HepG2 (cell line): Measurements from ENCODE around the gene TM4SF4. TPM values are rescaled to one million over a fixed set of nuclear protein-coding genes. Genes with fewer than 3 reads are reported as not detected.

Source experiments
- AHDC1 ChIP-seq: sonication (generic); formaldehyde crosslinking; IDR thresholded peaks from 2 replicates; pipeline ENCODE4 v1.5.1; 2020; ENCODE audit warnings: mild to moderate bottlenecking, missing genetic modification reagents, borderline replicate concordance
- ELF4 ChIP-seq: sonication (generic); formaldehyde crosslinking; IDR thresholded peaks from 2 replicates; pipeline ENCODE4 v1.5.0; 2020; ENCODE audit warnings: missing genetic modification reagents, mild to moderate bottlenecking, moderate library complexity, borderline replicate concordance
- GABPA ChIP-seq, 2 experiments: IDR thresholded peaks; 2 replicates each; pipeline ENCODE4 v1.6.1; 2011 to 2016; ENCODE audit warnings: low read depth in 2 of 2, low read length in 1 of 2, missing biosample characterization in 1 of 2, missing genetic modification characterization in 1 of 2
- GATA4 ChIP-seq: sonication (generic); IDR thresholded peaks from 2 replicates; pipeline ENCODE4 v1.6.1; 2016; ENCODE audit warnings: antibody characterized with exemption, low read depth, borderline replicate concordance
- HNRNPLL ChIP-seq: fragments of 200-400 bp; formaldehyde crosslinking; IDR thresholded peaks from 2 replicates; pipeline ENCODE4 v1.6.1; 2017; ENCODE audit warnings: mild to moderate bottlenecking, low read depth, low read length; ENCODE audit not compliant: poor library complexity, severe bottlenecking
- KLF9 ChIP-seq: IDR thresholded peaks from 2 replicates; pipeline ENCODE4 v1.6.1; 2016; ENCODE audit warnings: low read depth
- NCOA5 ChIP-seq: sonication (generic); formaldehyde crosslinking; IDR thresholded peaks from 2 replicates; pipeline ENCODE4 v1.4.0; 2020; ENCODE audit warnings: missing genetic modification reagents
- NR2C2 ChIP-seq: sonication (generic); formaldehyde crosslinking; IDR thresholded peaks from 2 replicates; pipeline ENCODE4 v1.4.0; 2020; ENCODE audit warnings: missing genetic modification reagents, mild to moderate bottlenecking, moderate library complexity, borderline replicate concordance
- PAWR ChIP-seq: sonication (generic); formaldehyde crosslinking; IDR thresholded peaks from 2 replicates; pipeline ENCODE4 v1.4.0; 2020; ENCODE audit warnings: missing genetic modification reagents, mild to moderate bottlenecking, borderline replicate concordance
- RCOR2 ChIP-seq: IDR thresholded peaks from 2 replicates; pipeline ENCODE4 v1.6.1; 2016; ENCODE audit warnings: missing biosample characterization, missing genetic modification reagents
- ZC3H13 ChIP-seq: sonication (generic); formaldehyde crosslinking; IDR thresholded peaks from 2 replicates; pipeline ENCODE4 v1.8.1; 2023; ENCODE audit warnings: mild to moderate bottlenecking, missing genetic modification reagents, moderate library complexity
- ZNF33B ChIP-seq: sonication (generic); formaldehyde crosslinking; IDR thresholded peaks from 2 replicates; pipeline ENCODE4 v1.5.1; 2020; ENCODE audit warnings: mild to moderate bottlenecking, missing genetic modification reagents
- ZNF350 ChIP-seq: sonication (generic); formaldehyde crosslinking; IDR thresholded peaks from 2 replicates; pipeline ENCODE4 v1.4.0; 2020; ENCODE audit warnings: mild to moderate bottlenecking, low read depth, missing genetic modification reagents, borderline replicate concordance
- ZNF562 ChIP-seq: sonication (generic); formaldehyde crosslinking; IDR thresholded peaks from 2 replicates; pipeline ENCODE4 v1.8.0; 2022; ENCODE audit warnings: missing genetic modification reagents, borderline replicate concordance
- ZNF691 ChIP-seq: sonication (generic); formaldehyde crosslinking; IDR thresholded peaks from 2 replicates; pipeline ENCODE4 v1.4.0; 2020; ENCODE audit warnings: missing genetic modification reagents, low read depth, mild to moderate bottlenecking, borderline replicate concordance
- ZSCAN21 ChIP-seq: sonication (generic); formaldehyde crosslinking; IDR thresholded peaks from 2 replicates; pipeline ENCODE4 v1.8.0; 2022; ENCODE audit warnings: mild to moderate bottlenecking, missing genetic modification reagents, moderate library complexity, borderline replicate concordance
- polyA plus RNA-seq, 8 experiments: library from polyadenylated mRNA; depleted of rRNA in 3 of 8; stranded (reverse) in 7 of 8; unstranded in 1 of 8; fragments of >200 nt; fragmentation: Illumina TruSeq in 4 of 8; extraction: Trizol in 4 of 8; gene quantifications; 2 replicates each; pipeline versions ENCODE4 v1.2.1 to v1.2.3, GENCODE V29; 2011 to 2016; ENCODE audit warnings: low read depth in 4 of 8, missing spikeins in 1 of 8, mixed read lengths in 1 of 8; ENCODE audit not compliant: insufficient read depth in 1 of 8
- total RNA-seq, 5 experiments: library from RNA; depleted of rRNA; stranded (reverse); fragments of >200 nt; fragmentation: Illumina TruSeq; extraction: Trizol; gene quantifications; 2 replicates each; pipeline ENCODE4 v1.2.3, GENCODE V29; 2016; ENCODE audit warnings: low read depth in 1 of 5

Gene TM4SF4
- total and polyA plus RNA-seq, 2 of the 13 experiments (the other 11 are each of a cell fraction or from before 2014, with no cell fraction given) = 0.63 to 0.95 TPM

GRCh38 chr3:149493315-149494021 is 19.0 kb downstream of the TM4SF4 start (continued):
- no peak for TF ChIP-seq NR2C2 (CRISPR knock-in tag)
- TF ChIP-seq ELF4 (CRISPR knock-in tag) = no peak
- TF ChIP-seq HNRNPLL = no peak
- TF ChIP-seq PAWR = no peak
- no peak for TF ChIP-seq ZNF33B (CRISPR knock-in tag)
- TF ChIP-seq GATA4 = no peak
- TF ChIP-seq KLF9 (CRISPR knock-in tag) = 0 out of 2 replicates have a peak, but pooled peaks have one; percentile 25
- no peak for TF ChIP-seq ZC3H13 (CRISPR knock-in tag)
- peak; percentile 89; the same call in 1 of the 2 replicates for TF ChIP-seq AHDC1
- TF ChIP-seq ZNF562 (CRISPR knock-in tag) = no peak
- TF ChIP-seq GABPA (IDR thresholded peaks at IDR 0.05; ENCODE audit: low read depth, low read length) = no peak
- peak; percentile 53 for TF ChIP-seq GABPA (CRISPR knock-in tag; IDR thresholded peaks at IDR 0.05; ENCODE audit: low read depth)
- peak; percentile 54; the same call in 1 of the 2 replicates for TF ChIP-seq ZNF350
- peak; percentile 95 for TF ChIP-seq RCOR2 (CRISPR knock-in tag)
- no peak for TF ChIP-seq NCOA5
- no peak for TF ChIP-seq ZNF691 (CRISPR knock-in tag)
- peak; percentile 27; the same call in 1 of the 2 replicates for TF ChIP-seq ZSCAN21 (CRISPR knock-in tag)
